ENCODE results near the gene MORC2. TPM values are rescaled to one million over a fixed set of nuclear protein-coding genes. Genes with fewer than 3 reads are reported as not detected.

The MORC2 gene
- total and polyA plus RNA-seq, 4 donors, result 4.2 to 12.0 (median 9.8) TPM

GRCh38 chr22:30885001-30885366, 83.6 kb downstream of the MORC2 start:
- Histone ChIP-seq H3K36me3 (ENCODE audit: control insufficient read depth in 4 of 4, insufficient read depth in 3 of 4, low read depth in 1 of 4, low read length in 3 of 4) (no peaks in the 10 kb centered on the region), H3K4me1 (ENCODE audit: control insufficient read depth in 4 of 4, insufficient read depth in 4 of 4, low read length in 3 of 4) (peaks cover 0 to 21% (median 13%) of the 10 kb centered on the region in 4 donors), H3K9me3 (ENCODE audit: control insufficient read depth in 4 of 4, low read length in 3 of 4) (no peaks in the 10 kb centered on the region), H3K9ac (ENCODE audit: low read depth in 1 of 2, low read length in 2 of 2) (no peak overlapping the region), H3K27ac (ENCODE audit: low read depth in 1 of 2, low read length in 2 of 2) (no peak overlapping the region), H3K4me3 (ENCODE audit: low read depth in 1 of 3, low read length in 3 of 3) (no peak overlapping the region), H3K27me3 (ENCODE audit: control insufficient read depth in 4 of 4, insufficient read depth in 4 of 4, low read length in 3 of 4) (no peaks in the 10 kb centered on the region)
- no peak for DNase-seq (ENCODE audit: low spot score)
- WGBS, result 91% methylated on average over 5 of the region's 5 CpGs
- no peak for TF ChIP-seq HNF4A (conservative IDR thresholded peaks at IDR 0.05)
- no peak for TF ChIP-seq CTCF (IDR thresholded peaks at IDR 0.05; ENCODE audit: low read depth, low read length, missing input control)
- TF ChIP-seq ATF3 (IDR thresholded peaks at IDR 0.05), result no peak
- TF ChIP-seq TAF1 (conservative IDR thresholded peaks at IDR 0.05), result no peak
- TF ChIP-seq RXRA (IDR thresholded peaks at IDR 0.05), result no peak
- no peak for TF ChIP-seq RAD21 (IDR thresholded peaks at IDR 0.05)
- TF ChIP-seq ZBTB33 (IDR thresholded peaks at IDR 0.05), result no peak
- TF ChIP-seq REST (IDR thresholded peaks at IDR 0.05), result no peak
- TF ChIP-seq JUND (IDR thresholded peaks at IDR 0.05), result no peak
- TF ChIP-seq SP1 (IDR thresholded peaks at IDR 0.05), result no peak
- TF ChIP-seq FOXA1 (IDR thresholded peaks at IDR 0.05), result no peak
- no peak for TF ChIP-seq MAX (IDR thresholded peaks at IDR 0.05)
- TF ChIP-seq HNF4G (IDR thresholded peaks at IDR 0.05), result no peak
- TF ChIP-seq FOXA2 (IDR thresholded peaks at IDR 0.05), result no peak
- no peak for TF ChIP-seq NR2F2 (IDR thresholded peaks at IDR 0.05)
- no peak for TF ChIP-seq GABPA (IDR thresholded peaks at IDR 0.05 in 1 of 2, conservative IDR thresholded peaks at IDR 0.05 in 1 of 2)
- no peak for TF ChIP-seq EGR1 (IDR thresholded peaks at IDR 0.05; ENCODE audit: low read depth in 2 of 2)
